HCT116 (cell line): Measurements from ENCODE around the gene STAG1. TPM values are rescaled to one million over a fixed set of nuclear protein-coding genes. Genes with fewer than 3 reads are reported as not detected.
"Not testable (repeated sequence)": the region's sequence is repeated elsewhere in the genome, so short reads cannot be mapped to it uniquely, and the experiment has no call there.

ENCODE experiments used
- ATAC-seq: fragments of 200-7000 bp; cut with Tn5 transposase; 2 replicates; pipeline ENCODE4 v1.9.1; 2020; ENCODE audit warnings: mild to moderate bottlenecking, moderate library complexity
- BruUV-seq: library from RNA; stranded (reverse); fragments of 400-500 nt; replicated peaks from 2 replicates; lab custom pipeline; 2021; lab: Mats Ljungman, UMichigan
- CTCF ChIA-PET: fragments of 300-600 bp; sonication (Branson Sonifier 250); formaldehyde crosslinking; loops from one replicate; lab custom pipeline; 2021; ENCODE audit warnings: antibody characterized with exemption; lab: Charles Lee
- POLR2A ChIA-PET: fragments of 300-600, 350-600 bp; sonication (Branson Sonifier 250); formaldehyde crosslinking; loops from one replicate; lab custom pipeline; 2021; ENCODE audit warnings: antibody characterized with exemption; lab: Charles Lee
- RAD21 ChIA-PET, 2 experiments: fragments of 300-600 bp; sonication (Branson Sonifier 250); formaldehyde crosslinking; loops; one replicate each; lab custom pipeline; 2023; ENCODE audit warnings: low total read pairs in 2 of 2; ENCODE audit not compliant: uncharacterized antibody in 2 of 2, unreplicated experiment in 2 of 2, low non-redundant PET in 1 of 2; lab: Charles Lee
- DNase-seq: peaks from one replicate; pipeline ENCODE4 v3.0.0-alpha.2; 2010; ENCODE audit warnings: low read depth, low spot score
- H2AFZ ChIP-seq: fragments of 200-600 bp; shearing (Covaris generic), sonication (generic); 2 replicates; pipeline ENCODE4 v1.6.1; 2017; ENCODE audit warnings: low read depth, mixed run types, mixed read lengths, antibody characterized with exemption, low read length; ENCODE audit not compliant: poor library complexity, severe bottlenecking
- H3K27ac ChIP-seq: 2 replicates; pipeline ENCODE4 v1.5.1; 2012; ENCODE audit warnings: low read depth, low read length
- H3K27me3 ChIP-seq: fragments of 200-600 bp; sonication (generic); 2 replicates; pipeline ENCODE4 v1.6.1; 2016; ENCODE audit warnings: mixed run types, low read length, mixed read lengths; ENCODE audit not compliant: insufficient read depth
- H3K36me3 ChIP-seq, 2 experiments: fragments of 200-500 bp in 1 of 2; fragments of 200-600 bp in 1 of 2; sonication (Bioruptor generic) in 1 of 2; sonication (generic) in 1 of 2; 2 replicates each; pipeline versions ENCODE4 v1.5.1 to v1.6.1; 2014 to 2016; ENCODE audit warnings: low read length in 2 of 2, inconsistent platforms in 1 of 2, mixed read lengths in 1 of 2, mixed run types in 1 of 2; ENCODE audit not compliant: insufficient read depth in 2 of 2, control insufficient read depth in 1 of 2
- H3K4me1 ChIP-seq, 2 experiments: fragments of 200-600 bp in 1 of 2; sonication (generic) in 1 of 2; 2 replicates each; pipeline versions ENCODE4 v1.5.1 to v1.6.1; 2012 to 2017; ENCODE audit warnings: low read length in 2 of 2, inconsistent platforms in 1 of 2, mild to moderate bottlenecking in 1 of 2, mixed read lengths in 1 of 2, mixed run types in 1 of 2, moderate library complexity in 1 of 2; ENCODE audit not compliant: insufficient read depth in 2 of 2, control insufficient read depth in 1 of 2
- H3K4me2 ChIP-seq: fragments of 200-600 bp; sonication (generic); 2 replicates; pipeline ENCODE4 v1.6.1; 2017; ENCODE audit warnings: mixed run types, low read length, mixed read lengths
- H3K4me3 ChIP-seq, 2 experiments: fragments of 200-600 bp in 1 of 2; sonication (generic) in 1 of 2; replicated peaks in 1 of 2; 2 replicates each; pipeline ENCODE4 v1.5.1; 2011 to 2016; ENCODE audit warnings: low read length in 2 of 2, control low read depth in 1 of 2, low read depth in 1 of 2, mild to moderate bottlenecking in 1 of 2, mixed read lengths in 1 of 2, mixed run types in 1 of 2
- H3K79me2 ChIP-seq: fragments of 200-600 bp; sonication (generic); 2 replicates; pipeline ENCODE4 v1.6.1; 2017; ENCODE audit warnings: mild to moderate bottlenecking, mixed run types, low read length, moderate library complexity, mixed read lengths; ENCODE audit not compliant: insufficient read depth
- H3K9ac ChIP-seq: fragments of 200-600 bp; sonication (generic); 2 replicates; pipeline ENCODE4 v1.6.1; 2016; ENCODE audit warnings: low read length, mixed read lengths
- H3K9me2 ChIP-seq: fragments of 200-600 bp; sonication (generic), shearing (Covaris generic); 2 replicates; pipeline ENCODE4 v1.6.1; 2017; ENCODE audit warnings: mixed run types, mild to moderate bottlenecking, moderate library complexity; ENCODE audit not compliant: insufficient read depth
- H3K9me3 ChIP-seq, 2 experiments: fragments of 200-500 bp in 1 of 2; fragments of 200-600 bp in 1 of 2; sonication (Bioruptor generic) in 1 of 2; sonication (generic) in 1 of 2; 2 replicates each; pipeline ENCODE4 v1.6.1; 2014 to 2017; ENCODE audit warnings: low read length in 2 of 2, mixed read lengths in 2 of 2, inconsistent platforms in 1 of 2, low read depth in 1 of 2, mild to moderate bottlenecking in 1 of 2, mixed run types in 1 of 2, moderate library complexity in 1 of 2; ENCODE audit not compliant: control insufficient read depth in 1 of 2, insufficient read depth in 1 of 2
- H4K20me1 ChIP-seq: fragments of 200-600 bp; sonication (generic), shearing (Covaris generic); 2 replicates; pipeline ENCODE4 v1.6.1; 2017; ENCODE audit warnings: mixed run types, mild to moderate bottlenecking, moderate library complexity; ENCODE audit not compliant: insufficient read depth
- EGR1 ChIP-seq: IDR thresholded peaks from 2 replicates; pipeline ENCODE4 v1.6.1; 2012; ENCODE audit warnings: low read depth
- EZH2 ChIP-seq: fragments of 200-600 bp; sonication (generic); IDR thresholded peaks from 2 replicates; pipeline ENCODE4 v1.6.1; 2017; ENCODE audit warnings: antibody characterized with exemption, mixed run types
- JUND ChIP-seq: IDR thresholded peaks from 2 replicates; pipeline ENCODE4 v1.6.1; 2012
- SP1 ChIP-seq: IDR thresholded peaks from 2 replicates; pipeline ENCODE4 v1.6.1; 2012; ENCODE audit warnings: low read depth
- SRF ChIP-seq: IDR thresholded peaks from 2 replicates; pipeline ENCODE4 v1.6.1; 2012; ENCODE audit warnings: low read depth
- ZNF274 ChIP-seq: fragments of 200-500 bp; sonication (Bioruptor generic); IDR thresholded peaks from 2 replicates; pipeline ENCODE4 v1.6.1; 2014; ENCODE audit warnings: mild to moderate bottlenecking, low read depth, low read length, inconsistent platforms
- intact Hi-C: fragments of 100-400 bp; cut with micrococcal nuclease; formaldehyde crosslinking; loops from 2 replicates; pipeline ENCODE4 v1.10.0; 2022
- total RNA-seq: library from RNA; stranded (reverse); gene quantifications from one replicate; pipeline ENCODE4 v1.2.1, GENCODE V29; 2021; ENCODE audit not compliant: unreplicated experiment
- TF ChIP-seq, protein P1 (sequence below): IDR thresholded peaks from 2 replicates; pipeline ENCODE4 v1.6.1; 2012; ENCODE audit warnings: low read depth
- TF ChIP-seq, protein P2 (sequence below): IDR thresholded peaks from 2 replicates; pipeline ENCODE4 v1.6.1; 2012

STAG1 gene
- total RNA-seq, 1 experiment from 2014 or later, result 29.4 TPM

DNA sequence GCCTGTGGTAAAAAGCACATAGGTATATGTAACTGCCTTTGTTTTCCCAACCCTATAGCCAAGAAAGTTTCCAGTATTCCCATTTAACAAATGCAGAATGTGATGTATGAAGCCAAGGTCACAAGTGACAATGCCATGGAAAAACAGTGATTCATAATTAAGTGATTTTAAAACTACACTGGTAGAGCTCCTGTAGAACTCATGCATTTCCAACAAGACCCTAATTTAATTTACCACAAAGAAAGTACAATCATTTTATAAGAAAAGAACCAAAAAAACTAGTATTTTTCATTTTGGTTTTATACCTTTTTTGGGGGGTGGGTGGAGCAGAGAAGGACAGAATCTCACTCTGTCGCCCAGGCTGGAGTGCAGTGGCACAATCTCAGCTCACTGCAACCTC is 82.0 kb downstream of the STAG1 start (continued):
- no peak for TF ChIP-seq EZH2

DNA sequence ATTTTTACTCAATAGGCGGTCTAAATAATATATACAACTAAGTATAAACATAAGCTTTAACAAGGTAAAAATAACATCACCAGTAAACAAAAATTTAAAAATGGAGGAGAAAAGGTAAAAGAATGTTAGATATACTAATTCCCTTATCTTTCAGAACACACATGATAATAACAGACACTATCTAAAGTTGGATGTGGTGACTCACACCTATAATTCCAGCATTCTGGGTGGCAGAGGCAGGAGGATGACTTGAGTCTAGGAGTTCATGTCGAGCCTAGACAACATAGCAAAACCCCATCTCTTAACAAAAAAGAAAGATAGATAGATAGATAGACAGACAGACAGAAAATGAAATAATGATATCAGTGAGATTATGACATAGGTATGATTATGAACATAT is 85.1 kb downstream of the STAG1 start:
- H3K79me2 ChIP-seq, result peaks cover 86% of the 10 kb centered on the region
- intact Hi-C loops, result no loop called here
- TF ChIP-seq EGR1, result no peak
- no peak for TF ChIP-seq SP1
- TF ChIP-seq SRF, result no peak
- TF ChIP-seq EZH2, result no peak
- TF ChIP-seq ZNF274, result no peak
- TF ChIP-seq, protein P1, sequence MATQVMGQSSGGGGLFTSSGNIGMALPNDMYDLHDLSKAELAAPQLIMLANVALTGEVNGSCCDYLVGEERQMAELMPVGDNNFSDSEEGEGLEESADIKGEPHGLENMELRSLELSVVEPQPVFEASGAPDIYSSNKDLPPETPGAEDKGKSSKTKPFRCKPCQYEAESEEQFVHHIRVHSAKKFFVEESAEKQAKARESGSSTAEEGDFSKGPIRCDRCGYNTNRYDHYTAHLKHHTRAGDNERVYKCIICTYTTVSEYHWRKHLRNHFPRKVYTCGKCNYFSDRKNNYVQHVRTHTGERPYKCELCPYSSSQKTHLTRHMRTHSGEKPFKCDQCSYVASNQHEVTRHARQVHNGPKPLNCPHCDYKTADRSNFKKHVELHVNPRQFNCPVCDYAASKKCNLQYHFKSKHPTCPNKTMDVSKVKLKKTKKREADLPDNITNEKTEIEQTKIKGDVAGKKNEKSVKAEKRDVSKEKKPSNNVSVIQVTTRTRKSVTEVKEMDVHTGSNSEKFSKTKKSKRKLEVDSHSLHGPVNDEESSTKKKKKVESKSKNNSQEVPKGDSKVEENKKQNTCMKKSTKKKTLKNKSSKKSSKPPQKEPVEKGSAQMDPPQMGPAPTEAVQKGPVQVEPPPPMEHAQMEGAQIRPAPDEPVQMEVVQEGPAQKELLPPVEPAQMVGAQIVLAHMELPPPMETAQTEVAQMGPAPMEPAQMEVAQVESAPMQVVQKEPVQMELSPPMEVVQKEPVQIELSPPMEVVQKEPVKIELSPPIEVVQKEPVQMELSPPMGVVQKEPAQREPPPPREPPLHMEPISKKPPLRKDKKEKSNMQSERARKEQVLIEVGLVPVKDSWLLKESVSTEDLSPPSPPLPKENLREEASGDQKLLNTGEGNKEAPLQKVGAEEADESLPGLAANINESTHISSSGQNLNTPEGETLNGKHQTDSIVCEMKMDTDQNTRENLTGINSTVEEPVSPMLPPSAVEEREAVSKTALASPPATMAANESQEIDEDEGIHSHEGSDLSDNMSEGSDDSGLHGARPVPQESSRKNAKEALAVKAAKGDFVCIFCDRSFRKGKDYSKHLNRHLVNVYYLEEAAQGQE, result no peak
- TF ChIP-seq, protein P2, sequence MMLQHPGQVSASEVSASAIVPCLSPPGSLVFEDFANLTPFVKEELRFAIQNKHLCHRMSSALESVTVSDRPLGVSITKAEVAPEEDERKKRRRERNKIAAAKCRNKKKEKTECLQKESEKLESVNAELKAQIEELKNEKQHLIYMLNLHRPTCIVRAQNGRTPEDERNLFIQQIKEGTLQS, result no peak
- no peak for TF ChIP-seq JUND
- peaks cover 0 to 24% of the 10 kb centered on the region in 2 experiments; a peak in 2 of 4 replicates for H3K4me1 ChIP-seq
- no peaks in the 10 kb centered on the region for H3K36me3 ChIP-seq
- no peaks in the 10 kb centered on the region for H4K20me1 ChIP-seq
- H3K9me2 ChIP-seq, result no peaks in the 10 kb centered on the region
- BruUV-seq, result no TSS peak
- no peak overlapping the region for H2AFZ ChIP-seq
- no peaks in the 10 kb centered on the region for H3K27me3 ChIP-seq
- no peak for ATAC-seq
- H3K4me2 ChIP-seq, result no peak overlapping the region
- H3K4me3 ChIP-seq, result no peak overlapping the region
- ChIA-PET POLR2A (no interaction called here), CTCF (no interaction called here), RAD21 (no interaction called here)
- no peak overlapping the region for H3K9ac ChIP-seq
- H3K27ac ChIP-seq, result no peak overlapping the region
- no peak for DNase-seq
- H3K9me3 ChIP-seq, result no peaks in the 10 kb centered on the region

DNA sequence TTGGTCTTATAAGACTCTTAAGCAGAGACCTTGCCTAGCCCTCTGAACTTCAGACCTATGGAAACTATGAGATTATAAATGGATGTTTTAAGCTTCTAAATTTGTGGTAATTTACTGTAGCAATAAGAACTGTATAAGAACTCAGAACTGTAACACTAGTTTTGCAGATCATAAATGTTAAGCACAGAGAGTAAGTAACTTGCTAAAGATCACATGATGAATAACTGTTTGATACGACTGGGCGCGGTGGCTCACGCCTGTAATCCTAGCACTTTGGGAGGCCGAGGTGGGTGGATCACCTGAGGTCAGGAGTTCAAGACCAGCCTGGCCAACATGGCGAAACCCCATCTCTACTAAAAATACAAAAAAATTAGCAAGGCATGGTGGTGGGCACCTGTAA is 85.9 kb downstream of the STAG1 start:
- POLR2A ChIA-PET, H3K9me3 ChIP-seq, ATAC-seq, H4K20me1 ChIP-seq, BruUV-seq, H3K36me3 ChIP-seq, H3K4me2 ChIP-seq, H3K27me3 ChIP-seq, H3K27ac ChIP-seq, H3K9ac ChIP-seq, DNase-seq, RAD21 ChIA-PET, intact Hi-C loops, H3K9me2 ChIP-seq, H2AFZ ChIP-seq, CTCF ChIA-PET, H3K4me3 ChIP-seq: not testable (repeated sequence)
- peaks cover 86% of the 10 kb centered on the region for H3K79me2 ChIP-seq
- H3K4me1 ChIP-seq, result peaks cover 0 to 18% of the 10 kb centered on the region in 2 experiments; a peak in 2 of 4 replicates
